Measurements from ENCODE around the gene BZW2. TPM values are rescaled to one million over a fixed set of nuclear protein-coding genes. Genes with fewer than 3 reads are reported as not detected.

BZW2 gene
- total and polyA plus RNA-seq, 2 experiments from 2014 or later, result 54.1 to 60.9 TPM

- H3K27ac ChIP-seq, result peak overlapping the region; percentile 44; the same call in 1 of the 2 replicates
- H2AFZ ChIP-seq, result no peak overlapping the region
- TF ChIP-seq EZH2phosphoT487 (IDR thresholded peaks at IDR 0.05; ENCODE audit: insufficient read depth, low read depth), result no peak
- no peak for TF ChIP-seq EZH2 (IDR thresholded peaks at IDR 0.05; ENCODE audit: insufficient read depth, poor library complexity, severe bottlenecking)
- 81 to 90% methylated on average over 3 of the region's 3 CpGs for WGBS, 2 experiments (ENCODE audit: low coverage in 1 of 2, low lambda C conversion rate in 2 of 2, missing lambda C conversion rate in 2 of 2)
- in situ Hi-C loops (cut with MboI), result loop anchor here (5.0 kb wide), 1 partner anchor 219 kb away; no protein-coding TSS in a partner anchor
- no peaks in the 10 kb centered on the region for H3K9me2 ChIP-seq (ENCODE audit: insufficient read depth)
- H3K9me3 ChIP-seq (ENCODE audit: low read depth), result no peaks in the 10 kb centered on the region
- H4K20me1 ChIP-seq (ENCODE audit: insufficient read depth), result no peaks in the 10 kb centered on the region
- H3K4me2 ChIP-seq (ENCODE audit: unreplicated experiment), result no peak overlapping the region
- no peak overlapping the region for H3K4me3 ChIP-seq
- DNase-seq, result peak; percentile 27
- peaks cover 18% of the 10 kb centered on the region for H3K4me1 ChIP-seq (ENCODE audit: insufficient read depth)
- H3K79me2 ChIP-seq (ENCODE audit: insufficient read depth), result no peaks in the 10 kb centered on the region
- no peak overlapping the region for H3K9ac ChIP-seq
- peaks cover 4% of the 10 kb centered on the region; the same call in 1 of the 2 replicates for H3F3A ChIP-seq (ENCODE audit: insufficient read depth)
- no peaks in the 10 kb centered on the region for H3K27me3 ChIP-seq (replicated peaks; ENCODE audit: insufficient read depth)
- peaks cover 6% of the 10 kb centered on the region; the same call in 1 of the 2 replicates for H3K36me3 ChIP-seq (ENCODE audit: low read depth)
Observed at GRCh38 chr7:16698200-16698905, 52.4 kb downstream of the BZW2 start.

GRCh38 chr7:16702441-16702840, 56.5 kb downstream of the BZW2 start:
- Histone ChIP-seq H3F3A (ENCODE audit: insufficient read depth) (peaks cover 3% of the 10 kb centered on the region; the same call in 1 of the 2 replicates), H3K27me3 (replicated peaks; ENCODE audit: insufficient read depth) (no peaks in the 10 kb centered on the region), H3K79me2 (ENCODE audit: insufficient read depth) (no peaks in the 10 kb centered on the region), H3K9ac (no peak overlapping the region), H3K4me2 (ENCODE audit: unreplicated experiment) (no peak overlapping the region), H4K20me1 (ENCODE audit: insufficient read depth) (no peaks in the 10 kb centered on the region), H3K27ac (no peak overlapping the region), H2AFZ (no peak overlapping the region), H3K9me3 (ENCODE audit: low read depth) (no peaks in the 10 kb centered on the region), H3K4me1 (ENCODE audit: insufficient read depth) (peaks cover 8% of the 10 kb centered on the region), H3K36me3 (ENCODE audit: low read depth) (peaks cover 14% of the 10 kb centered on the region), H3K4me3 (no peak overlapping the region), H3K9me2 (ENCODE audit: insufficient read depth) (no peaks in the 10 kb centered on the region)
- in situ Hi-C loops (cut with MboI), result no loop called here
- TF ChIP-seq EZH2 (IDR thresholded peaks at IDR 0.05; ENCODE audit: insufficient read depth, poor library complexity, severe bottlenecking) (no peak), EZH2phosphoT487 (IDR thresholded peaks at IDR 0.05; ENCODE audit: insufficient read depth, low read depth) (no peak)
- no peak for DNase-seq

GRCh38 chr7:16708511-16708910, 62.5 kb downstream of the BZW2 start:
- no peaks in the 10 kb centered on the region for H3K27me3 ChIP-seq (replicated peaks; ENCODE audit: insufficient read depth)
- DNase-seq, result peak; percentile 76
- TF ChIP-seq EZH2 (IDR thresholded peaks at IDR 0.05; ENCODE audit: insufficient read depth, poor library complexity, severe bottlenecking) (no peak), EZH2phosphoT487 (IDR thresholded peaks at IDR 0.05; ENCODE audit: insufficient read depth, low read depth) (no peak)
- no peaks in the 10 kb centered on the region for H3K9me3 ChIP-seq (ENCODE audit: low read depth)
- H4K20me1 ChIP-seq (ENCODE audit: insufficient read depth), result 0 out of 2 replicates have a peak, but pooled peaks cover 3% of the 10 kb centered on the region
- H3F3A ChIP-seq (ENCODE audit: insufficient read depth), result peaks cover 44% of the 10 kb centered on the region
- peaks cover 40% of the 10 kb centered on the region for H3K4me1 ChIP-seq (ENCODE audit: insufficient read depth)
- peak overlapping the region; percentile 29; the same call in 1 of the 2 replicates for H3K4me3 ChIP-seq
- H3K27ac ChIP-seq, result peak overlapping the region; percentile 98
- H2AFZ ChIP-seq, result peak overlapping the region; percentile 60
- 9 to 11% methylated on average over 4 of the region's 4 CpGs for WGBS, 2 experiments (ENCODE audit: low coverage in 1 of 2, low lambda C conversion rate in 2 of 2, missing lambda C conversion rate in 2 of 2)
- no peaks in the 10 kb centered on the region for H3K9me2 ChIP-seq (ENCODE audit: insufficient read depth)
- H3K36me3 ChIP-seq (ENCODE audit: low read depth), result peaks cover 14% of the 10 kb centered on the region
- H3K79me2 ChIP-seq (ENCODE audit: insufficient read depth), result no peaks in the 10 kb centered on the region
- H3K4me2 ChIP-seq (ENCODE audit: unreplicated experiment), result peak overlapping the region; percentile 75
- in situ Hi-C loops (cut with MboI), result no loop called here
- peak overlapping the region; percentile 77 for H3K9ac ChIP-seq

GRCh38 chr7:16708980-16709379, 63.0 kb downstream of the BZW2 start:
- in situ Hi-C loops (cut with MboI), result no loop called here

More at GRCh38 chr7:16708980-16709379, 63.0 kb downstream of the BZW2 start:
- no peaks in the 10 kb centered on the region for H3K9me2 ChIP-seq (ENCODE audit: insufficient read depth)
- peak overlapping the region; percentile 75 for H3K4me2 ChIP-seq (ENCODE audit: unreplicated experiment)
- no peaks in the 10 kb centered on the region for H3K9me3 ChIP-seq (ENCODE audit: low read depth)
- H3K36me3 ChIP-seq (ENCODE audit: low read depth), result peaks cover 13% of the 10 kb centered on the region
- H3K9ac ChIP-seq, result peak overlapping the region; percentile 77
- peaks cover 44% of the 10 kb centered on the region for H3F3A ChIP-seq (ENCODE audit: insufficient read depth)
- TF ChIP-seq EZH2phosphoT487 (IDR thresholded peaks at IDR 0.05; ENCODE audit: insufficient read depth, low read depth), result no peak
- TF ChIP-seq EZH2 (IDR thresholded peaks at IDR 0.05; ENCODE audit: insufficient read depth, poor library complexity, severe bottlenecking), result no peak
- peak overlapping the region; percentile 60 for H2AFZ ChIP-seq
- peak; percentile 99 for DNase-seq
- H3K4me3 ChIP-seq, result peak overlapping the region; percentile 29; the same call in 1 of the 2 replicates
- H3K79me2 ChIP-seq (ENCODE audit: insufficient read depth), result no peaks in the 10 kb centered on the region
- 22 to 28% methylated on average over 3 of the region's 3 CpGs for WGBS, 2 experiments (ENCODE audit: low coverage in 1 of 2, low lambda C conversion rate in 2 of 2, missing lambda C conversion rate in 2 of 2)
- peak overlapping the region; percentile 98 for H3K27ac ChIP-seq
- H4K20me1 ChIP-seq (ENCODE audit: insufficient read depth), result 0 out of 2 replicates have a peak, but pooled peaks cover 3% of the 10 kb centered on the region
- H3K4me1 ChIP-seq (ENCODE audit: insufficient read depth), result peaks cover 40% of the 10 kb centered on the region
- no peaks in the 10 kb centered on the region for H3K27me3 ChIP-seq (replicated peaks; ENCODE audit: insufficient read depth)
